Amniotic epithelial cell (primary cell): Measurements from ENCODE around the gene PLXNA4.
A peak's percentile ranks its signal among the peaks of the same experiment; 100 is the strongest.

Experiments used
- DNase-seq: peaks from one replicate; pipeline ENCODE4 v3.0.0-alpha.2; 2010; ENCODE audit warnings: low read depth

Gene PLXNA4

GRCh38 chr7:132239422-132239994 lies 336.8 kb downstream of the PLXNA4 start:
- no peak for DNase-seq

DNA sequence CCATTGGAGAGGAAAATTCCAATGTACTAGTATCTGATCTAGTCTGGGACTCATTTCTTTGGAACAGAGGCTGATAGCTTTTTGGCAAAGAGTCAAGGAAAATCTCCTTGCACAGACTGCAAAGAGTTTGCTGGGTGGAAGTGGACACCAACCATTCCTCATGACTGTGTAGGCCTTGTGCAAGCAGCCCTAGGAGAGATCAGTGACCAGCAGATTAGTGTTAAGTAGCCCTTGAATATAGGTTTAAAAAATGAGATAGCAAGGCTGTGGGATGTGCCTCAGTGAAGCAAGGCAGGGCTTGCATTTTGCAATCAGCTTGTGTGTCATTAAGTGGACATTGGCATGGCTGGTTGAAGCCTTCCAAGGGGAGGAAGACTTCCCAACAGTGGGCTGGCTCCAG lies 341.6 kb downstream of the PLXNA4 start:
- DNase-seq, result peak; percentile 1

GRCh38 chr7:132232406-132232805 lies 343.9 kb downstream of the PLXNA4 start:
- DNase-seq, result no peak

DNA sequence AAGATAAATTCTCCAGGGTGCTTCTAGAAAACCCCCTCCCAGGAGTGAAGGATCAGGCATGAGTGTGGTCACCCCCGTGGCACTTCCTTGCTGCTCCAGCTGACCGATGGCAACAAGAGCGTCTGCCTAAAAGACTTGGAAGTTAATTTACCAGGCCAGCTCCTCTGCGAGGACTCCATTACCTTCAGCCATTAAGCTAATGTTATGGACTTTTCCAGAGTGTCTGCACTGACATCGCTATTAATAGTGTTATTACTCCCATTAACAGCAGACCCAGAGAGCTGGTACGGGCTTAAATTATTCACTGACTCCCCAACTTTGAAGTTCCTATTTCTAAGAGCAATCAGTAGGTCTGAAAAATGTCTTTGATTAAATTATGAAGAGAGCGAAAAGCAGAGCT lies 345.8 kb downstream of the PLXNA4 start:
- no peak for DNase-seq

- DNase-seq, result no peak
Measured at GRCh38 chr7:132228240-132228639, 348.0 kb downstream of the PLXNA4 start.

DNA sequence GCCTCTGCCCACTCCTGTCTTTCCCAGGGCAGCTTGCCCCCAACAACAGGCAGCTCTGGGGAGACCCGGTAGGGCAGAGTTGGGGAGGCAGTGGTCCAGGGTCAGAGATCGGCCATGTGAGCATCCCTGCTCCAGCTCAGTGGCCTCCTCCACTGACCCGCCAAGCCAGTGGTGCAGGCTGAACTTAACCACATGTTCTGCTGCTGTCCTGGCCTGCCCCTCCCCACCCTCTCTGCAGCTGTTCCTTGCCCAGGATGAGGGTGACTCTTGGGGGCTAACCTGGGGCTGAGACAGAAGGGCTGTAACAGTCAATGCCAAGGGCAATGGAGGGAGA lies 349.3 kb downstream of the PLXNA4 start:
- DNase-seq, result no peak

DNA sequence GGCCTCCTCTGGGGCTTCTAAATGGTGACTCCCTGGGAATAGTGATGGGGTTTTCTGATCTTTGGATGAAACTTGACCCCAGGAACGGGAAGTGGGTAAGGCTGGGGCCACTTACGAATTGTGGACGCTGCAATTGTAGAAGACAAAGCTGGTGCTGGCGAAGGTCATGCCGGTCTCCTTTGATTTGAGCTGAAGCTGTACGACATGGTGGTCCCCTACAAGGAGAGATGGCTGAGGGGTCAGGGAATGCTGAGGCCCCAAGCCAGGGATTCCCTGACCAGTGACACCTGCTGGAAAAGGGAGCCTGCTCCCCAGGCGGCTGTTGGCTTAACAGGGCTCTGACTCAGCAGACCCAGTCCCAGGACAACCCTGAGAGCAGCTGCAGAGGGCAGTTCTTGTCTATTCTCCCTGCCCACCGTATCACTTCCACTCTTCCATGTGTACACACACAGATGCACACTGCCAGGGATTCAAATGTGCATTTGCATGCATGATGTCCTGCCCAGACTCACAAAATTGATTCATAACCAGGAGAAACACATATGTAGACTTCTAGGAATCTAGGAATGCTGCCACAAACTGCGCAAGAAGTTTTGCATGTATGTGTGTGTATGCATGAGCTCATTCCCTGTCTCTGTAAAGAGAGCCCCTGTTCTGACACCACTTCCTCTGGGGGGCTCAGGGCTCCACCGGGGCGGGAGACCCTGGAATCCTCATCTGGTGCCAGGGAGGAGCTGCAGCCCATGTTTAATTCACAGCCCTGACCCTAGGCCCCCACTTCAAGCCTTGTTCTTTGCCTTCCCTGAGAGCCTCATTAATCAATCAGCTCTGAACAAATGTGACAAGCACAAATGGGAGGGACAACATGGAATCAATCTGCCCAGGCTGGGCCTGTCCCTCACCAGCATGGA lies 350.0 kb downstream of the PLXNA4 start:
- DNase-seq, result no peak

GRCh38 chr7:132225216-132226030 lies 350.8 kb downstream of the PLXNA4 start:
- no peak for DNase-seq

- no peak for DNase-seq
Measured at GRCh38 chr7:132221356-132221755, 354.9 kb downstream of the PLXNA4 start.

GRCh38 chr7:132220060-132220459 lies 356.2 kb downstream of the PLXNA4 start:
- DNase-seq, result no peak

GRCh38 chr7:132218876-132219275 lies 357.4 kb downstream of the PLXNA4 start:
- no peak for DNase-seq

DNA sequence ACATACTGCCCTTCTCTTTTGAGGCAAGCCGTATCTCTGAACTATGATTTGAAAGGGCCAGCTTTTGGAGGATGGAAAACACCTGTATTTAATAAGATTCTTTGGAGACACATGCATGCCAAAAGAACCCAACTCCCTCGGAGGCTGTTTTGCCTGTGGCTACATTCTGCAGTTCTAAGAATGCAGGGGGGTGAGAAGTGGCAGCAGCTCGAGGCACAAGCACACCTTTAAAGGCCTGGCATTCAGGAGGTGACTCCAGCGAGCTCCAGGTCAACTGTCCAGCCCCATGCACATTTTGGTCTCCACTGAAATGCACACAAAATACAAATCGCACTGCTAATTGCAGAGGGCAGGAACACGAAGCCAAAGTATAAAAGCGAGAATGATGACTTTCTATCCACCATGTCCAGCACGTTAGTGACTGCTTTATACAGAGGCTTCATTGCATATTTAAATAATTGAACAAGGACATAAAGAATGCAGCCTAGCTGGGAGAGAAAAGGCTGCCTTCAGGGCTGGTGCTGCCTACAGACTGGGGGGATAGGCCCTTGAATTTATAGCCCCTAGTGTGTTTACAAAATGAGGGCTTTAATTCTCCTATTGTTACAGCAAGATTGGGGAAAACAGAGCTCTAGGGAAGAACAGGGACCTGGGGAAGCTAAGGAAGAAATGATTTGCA lies 359.3 kb downstream of the PLXNA4 start:
- no peak for DNase-seq

DNA sequence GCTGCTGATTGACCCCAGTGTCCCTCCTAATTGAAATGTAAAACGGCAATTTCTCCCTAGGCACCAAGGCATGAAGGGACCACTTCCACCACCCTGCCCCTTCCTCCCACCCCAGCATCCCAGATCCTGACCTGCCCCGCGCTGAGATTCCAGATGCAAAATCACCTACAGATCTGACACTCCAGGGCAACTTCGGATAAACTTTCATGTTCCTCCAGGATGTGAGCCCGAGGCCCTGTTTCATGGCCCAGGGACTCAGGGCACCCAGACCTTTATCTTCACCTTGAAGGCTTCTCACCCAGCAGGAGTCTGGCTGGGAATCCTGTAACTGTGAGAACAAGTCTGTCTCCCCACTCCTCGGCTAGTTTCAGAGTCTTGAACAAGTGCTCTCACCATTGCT lies 361.8 kb downstream of the PLXNA4 start:
- no peak for DNase-seq

GRCh38 chr7:132213583-132213982 lies 362.7 kb downstream of the PLXNA4 start:
- no peak for DNase-seq

DNA sequence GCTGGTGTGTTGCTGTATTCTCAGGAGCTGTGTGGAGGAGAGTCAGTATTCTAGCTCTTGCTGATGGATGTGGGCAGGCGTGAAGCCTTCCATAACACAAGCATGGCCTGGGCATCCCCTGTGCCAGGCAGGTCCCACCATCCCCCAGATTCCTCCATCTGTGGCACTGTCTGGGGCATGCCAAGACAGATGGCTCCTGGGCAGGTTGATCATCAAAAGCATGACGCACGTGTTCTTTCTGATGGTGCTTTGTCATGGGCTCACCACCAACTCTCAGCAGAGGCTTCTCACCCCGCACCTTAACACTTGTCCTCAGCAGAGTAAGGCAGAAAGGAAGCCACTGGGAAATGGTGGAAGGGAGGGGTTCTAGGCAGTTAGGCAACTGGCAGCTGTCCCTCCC lies 364.3 kb downstream of the PLXNA4 start:
- no peak for DNase-seq

GRCh38 chr7:132210821-132211220 lies 365.4 kb downstream of the PLXNA4 start:
- no peak for DNase-seq

- DNase-seq, result no peak
Measured at GRCh38 chr7:132207782-132208181, 368.5 kb downstream of the PLXNA4 start.

DNA sequence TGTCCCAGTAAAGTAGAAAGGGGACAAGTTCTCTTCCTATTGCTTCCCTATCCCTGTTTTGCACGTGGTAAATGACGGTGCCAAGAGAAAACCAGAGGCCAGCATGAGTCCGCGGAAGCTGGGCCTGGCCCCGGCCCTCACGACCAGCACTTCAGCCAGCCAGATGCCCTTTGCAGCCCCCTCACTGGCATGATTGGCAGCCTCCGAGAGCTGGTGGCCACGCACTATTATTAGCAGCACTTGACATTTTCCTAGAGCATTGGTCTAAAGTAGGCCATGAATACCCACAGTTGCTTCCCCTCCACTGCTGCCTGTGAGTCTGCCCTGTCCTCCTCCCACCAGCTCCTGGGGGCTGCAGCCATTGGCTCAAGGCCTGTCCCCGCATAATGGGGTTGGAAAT lies 369.1 kb downstream of the PLXNA4 start:
- DNase-seq, result no peak

GRCh38 chr7:132206594-132206993 lies 369.7 kb downstream of the PLXNA4 start:
- DNase-seq, result no peak

GRCh38 chr7:132205509-132205908 lies 370.8 kb downstream of the PLXNA4 start:
- DNase-seq, result no peak

DNA sequence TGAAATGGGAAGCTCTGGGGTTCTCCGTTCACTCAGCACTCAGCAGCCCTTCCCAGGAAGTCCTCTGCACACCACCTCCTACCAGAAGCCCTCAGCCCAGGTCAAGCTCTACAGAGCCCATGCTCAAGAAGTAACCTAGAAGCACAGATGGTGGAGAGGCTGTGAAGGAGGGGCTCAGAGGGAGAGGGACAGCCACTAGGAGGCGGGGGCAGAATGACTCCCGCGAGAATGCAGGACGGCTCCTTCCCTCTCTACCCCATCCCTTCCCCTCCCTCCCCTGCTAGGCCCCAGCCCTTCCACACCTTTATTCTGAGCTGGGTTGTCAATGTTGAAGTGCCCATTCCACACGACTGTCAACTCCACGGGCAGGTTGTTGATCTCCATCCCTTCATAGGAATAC lies 373.2 kb downstream of the PLXNA4 start:
- DNase-seq, result no peak

- no peak for DNase-seq
Measured at GRCh38 chr7:132202541-132202940, 373.7 kb downstream of the PLXNA4 start.
